GM18526 (cell line): ENCODE results near the gene PARM1.

Source experiments
- POLR2A ChIP-seq: IDR thresholded peaks from 3 replicates; pipeline ENCODE4 v1.6.1; 2011; ENCODE audit not compliant: insufficient read length; ENCODE audit errors: extremely low read depth

PARM1 gene

GRCh38 chr4:75056277-75056676, 123.4 kb downstream of the PARM1 start:
- no peak for TF ChIP-seq POLR2A

GRCh38 chr4:75057369-75057768, 124.5 kb downstream of the PARM1 start:
- TF ChIP-seq POLR2A, result no peak

- no peak for TF ChIP-seq POLR2A
Observed at GRCh38 chr4:75058486-75058885, 125.6 kb downstream of the PARM1 start.

- TF ChIP-seq POLR2A, result no peak
Observed at GRCh38 chr4:75063433-75063832, 130.5 kb downstream of the PARM1 start.

GRCh38 chr4:75065909-75066308, 133.0 kb downstream of the PARM1 start:
- TF ChIP-seq POLR2A, result no peak

- TF ChIP-seq POLR2A, result no peak
Observed at GRCh38 chr4:75069493-75070074, 136.7 kb downstream of the PARM1 start.

GRCh38 chr4:75071317-75071716, 138.4 kb downstream of the PARM1 start:
- no peak for TF ChIP-seq POLR2A

GRCh38 chr4:75080888-75081287, 148.0 kb downstream of the PARM1 start:
- no peak for TF ChIP-seq POLR2A

- TF ChIP-seq POLR2A, result no peak
Observed at GRCh38 chr4:75081561-75081960, 148.6 kb downstream of the PARM1 start.

GRCh38 chr4:75087416-75087815, 154.5 kb downstream of the PARM1 start:
- TF ChIP-seq POLR2A, result no peak

- TF ChIP-seq POLR2A, result no peak
Observed at GRCh38 chr4:75087865-75088264, 154.9 kb downstream of the PARM1 start.

GRCh38 chr4:75089206-75089605, 156.3 kb downstream of the PARM1 start:
- TF ChIP-seq POLR2A, result no peak

- TF ChIP-seq POLR2A, result no peak
Observed at GRCh38 chr4:75099321-75099720, 166.4 kb downstream of the PARM1 start.
